GM21619 (cell line): ENCODE data around the gene PUDP.

ENCODE experiments used
- ATAC-seq: cut with Tn5 transposase; IDR thresholded peaks from one replicate; pipeline ENCODE4 v1.9.1; 2021; ENCODE audit not compliant: unreplicated experiment

The PUDP gene

GRCh38 chrX:7076245-7076661 lies 71.7 kb downstream of the PUDP start:
- ATAC-seq = no peak

DNA sequence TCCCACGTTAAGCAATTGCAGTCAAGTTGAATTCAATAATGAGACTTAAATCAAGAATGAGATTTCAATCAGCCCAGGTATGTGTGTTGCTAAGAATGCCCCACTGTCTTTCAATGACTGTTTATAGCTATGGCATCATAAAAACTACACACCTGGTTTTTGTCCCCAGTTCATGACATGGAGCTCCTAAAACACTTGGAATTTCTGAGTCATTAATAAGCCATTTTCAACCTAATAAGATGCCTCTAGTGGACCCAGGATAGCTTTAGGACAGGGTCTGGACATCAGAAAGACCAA lies 73.1 kb downstream of the PUDP start:
- ATAC-seq = no peak

GRCh38 chrX:7074148-7074907 lies 73.6 kb downstream of the PUDP start:
- no peak for ATAC-seq

GRCh38 chrX:7073336-7073735 lies 74.6 kb downstream of the PUDP start:
- ATAC-seq = no peak

DNA sequence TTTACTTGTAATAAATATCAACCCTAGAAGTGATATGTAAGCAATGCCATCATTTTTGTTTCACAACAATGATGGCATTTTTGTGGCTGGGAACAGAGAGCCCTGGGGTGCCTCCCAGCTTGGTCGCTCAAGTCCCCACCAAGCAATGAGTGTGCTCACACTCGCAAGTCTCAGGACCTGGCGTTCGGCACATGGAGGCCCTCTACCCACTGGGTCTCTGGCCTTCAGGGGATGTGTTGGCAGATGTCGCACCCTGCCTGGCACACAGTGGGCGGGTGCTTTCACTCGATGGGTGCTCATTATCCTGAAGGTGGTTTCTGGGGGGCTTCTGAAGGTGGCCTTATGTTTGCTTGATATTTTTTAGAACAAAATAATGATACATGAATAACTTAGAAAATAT lies 75.1 kb downstream of the PUDP start:
- no peak for ATAC-seq

GRCh38 chrX:7071390-7071789 lies 76.6 kb downstream of the PUDP start:
- ATAC-seq = no peak

DNA sequence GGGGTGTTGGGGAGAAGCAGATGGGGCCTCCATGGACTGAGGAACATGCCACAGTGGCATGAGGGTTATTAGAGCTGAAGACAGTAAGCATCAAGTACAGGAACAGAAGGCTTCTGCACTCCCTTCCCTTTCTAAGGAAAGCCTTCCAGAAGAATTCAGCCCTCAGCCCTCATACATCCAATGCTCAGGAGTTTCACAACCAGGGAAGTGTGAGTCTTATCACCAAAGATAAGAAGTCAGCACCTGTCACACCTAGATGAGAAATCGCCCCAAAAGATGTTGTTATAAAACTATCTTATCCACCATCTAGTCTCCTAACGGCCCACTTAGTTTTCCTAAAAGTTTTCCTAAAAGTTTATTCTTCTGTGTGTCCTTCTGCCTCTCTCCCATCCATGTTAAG lies 78.4 kb downstream of the PUDP start:
- ATAC-seq = no peak

GRCh38 chrX:7068939-7069367 lies 79.0 kb downstream of the PUDP start:
- peak; percentile 44 for ATAC-seq

- no peak for ATAC-seq
Observed at GRCh38 chrX:7067256-7067655, 80.7 kb downstream of the PUDP start.

DNA sequence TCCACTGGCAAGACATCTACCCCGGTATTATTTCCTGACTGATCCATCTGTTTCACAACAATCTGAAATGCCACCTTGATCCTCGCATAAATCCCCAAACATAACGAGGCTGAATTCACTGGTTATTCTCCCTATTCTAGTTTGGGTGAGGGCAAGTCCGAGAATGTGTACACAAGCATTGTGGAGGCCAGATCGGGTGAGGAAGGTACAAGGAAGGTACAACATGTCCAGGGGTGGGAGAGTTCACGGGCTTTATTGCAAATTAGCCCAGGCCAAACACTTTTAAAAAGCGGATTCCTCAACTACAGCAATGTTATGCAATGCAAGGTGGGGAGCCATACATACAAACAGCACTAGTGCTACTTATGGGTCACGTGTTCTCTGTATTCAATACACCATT lies 82.5 kb downstream of the PUDP start:
- no peak for ATAC-seq

DNA sequence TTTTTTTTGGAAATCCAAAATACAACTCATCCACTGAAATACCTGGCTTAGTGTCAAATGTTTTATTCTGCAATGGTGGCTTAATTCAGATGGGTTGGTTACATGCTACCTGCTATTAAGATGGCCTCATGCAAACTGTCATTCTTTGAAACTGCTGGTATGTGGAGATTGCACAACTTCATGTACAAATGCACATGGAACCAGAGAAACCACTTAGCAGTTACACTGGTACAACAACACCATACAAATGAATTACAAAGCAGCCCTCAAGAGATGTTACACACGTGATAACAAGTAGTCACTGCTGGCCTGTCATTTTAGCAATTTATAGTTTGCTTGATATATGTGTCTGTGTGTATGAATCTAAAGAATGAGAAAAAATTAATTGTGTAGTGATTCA lies 85.0 kb downstream of the PUDP start:
- no peak for ATAC-seq

DNA sequence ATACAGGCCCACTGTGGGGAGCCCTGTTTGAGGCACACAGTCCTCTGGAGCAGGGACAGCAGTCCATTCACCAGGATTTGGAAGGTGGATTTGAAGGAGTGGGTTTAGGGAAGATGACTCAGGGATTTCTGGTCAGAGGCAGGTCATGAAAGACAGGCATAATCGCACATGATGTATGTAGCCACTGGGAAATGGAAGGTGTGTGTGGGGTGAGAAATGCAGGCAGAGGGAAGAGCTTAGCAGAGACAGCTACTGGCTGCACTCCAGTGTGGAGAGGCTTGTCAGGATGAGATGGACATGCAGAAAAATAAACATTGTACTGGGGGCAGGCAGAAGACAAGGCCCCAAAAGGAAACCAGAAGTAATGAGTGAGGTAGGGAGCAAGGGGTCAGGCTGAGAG lies 85.7 kb downstream of the PUDP start:
- ATAC-seq = no peak

GRCh38 chrX:7061429-7061828 lies 86.5 kb downstream of the PUDP start:
- ATAC-seq = no peak

DNA sequence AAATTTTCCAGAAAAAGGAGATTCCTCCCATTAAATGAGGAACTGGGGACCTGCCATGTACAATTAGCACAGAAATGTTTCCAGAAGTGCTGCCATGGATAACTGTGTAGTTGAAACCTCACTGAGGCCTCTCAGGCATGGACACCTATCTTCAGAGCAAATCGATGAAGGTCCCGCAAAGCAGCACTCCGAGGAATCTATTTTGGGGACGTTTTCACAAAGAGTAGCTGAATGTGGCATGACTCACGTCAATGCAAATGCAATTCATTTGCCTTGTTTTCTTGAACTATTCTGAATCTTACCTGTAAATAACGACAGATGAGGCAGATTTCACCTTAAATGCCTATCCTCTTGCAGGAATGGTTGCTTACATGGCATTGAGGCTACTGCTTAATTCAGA lies 87.5 kb downstream of the PUDP start:
- ATAC-seq = no peak

DNA sequence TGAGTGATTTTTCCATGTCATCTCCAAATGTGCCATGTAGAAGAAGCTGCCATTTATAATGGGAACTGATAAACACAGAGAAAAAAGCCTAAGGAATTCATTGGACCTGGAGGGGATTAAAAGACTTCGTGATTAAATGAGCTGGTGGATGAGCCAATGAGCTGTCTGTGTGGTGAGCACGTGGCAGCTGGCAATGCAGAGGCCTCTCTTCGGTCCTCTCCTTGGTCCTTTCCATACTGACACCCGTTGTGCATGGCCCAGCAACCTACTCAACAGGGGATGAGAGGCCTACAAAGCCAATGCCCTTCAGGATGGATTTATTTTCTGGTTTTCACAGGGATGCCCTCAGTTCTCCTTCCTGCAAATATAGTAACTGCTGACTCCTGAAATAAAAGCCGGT lies 88.1 kb downstream of the PUDP start:
- no peak for ATAC-seq

GRCh38 chrX:7059214-7059838 lies 88.6 kb downstream of the PUDP start:
- ATAC-seq = peak; percentile 92

- no peak for ATAC-seq
Observed at GRCh38 chrX:7055386-7056137, 92.4 kb downstream of the PUDP start.

GRCh38 chrX:7054219-7055216 lies 93.4 kb downstream of the PUDP start:
- ATAC-seq = no peak

DNA sequence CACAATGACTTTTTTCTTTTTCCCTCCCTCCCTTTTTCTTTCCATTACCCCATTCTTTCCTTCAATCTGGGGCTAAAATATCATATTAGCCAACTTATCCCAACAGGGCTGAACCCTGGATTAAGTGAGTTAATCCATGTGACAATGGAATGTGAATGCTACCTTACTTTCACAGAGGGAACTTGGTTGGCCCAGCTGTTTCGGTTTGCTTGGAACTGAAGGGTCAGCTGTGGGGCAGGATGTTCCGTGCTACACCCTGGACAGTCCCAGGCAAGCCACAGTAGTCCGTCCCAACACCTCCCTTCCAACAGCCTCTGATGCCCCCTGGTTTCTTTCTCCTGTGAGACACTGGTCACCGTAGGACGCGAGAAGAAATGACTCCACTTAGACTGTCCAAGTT lies 95.4 kb downstream of the PUDP start:
- ATAC-seq = no peak

DNA sequence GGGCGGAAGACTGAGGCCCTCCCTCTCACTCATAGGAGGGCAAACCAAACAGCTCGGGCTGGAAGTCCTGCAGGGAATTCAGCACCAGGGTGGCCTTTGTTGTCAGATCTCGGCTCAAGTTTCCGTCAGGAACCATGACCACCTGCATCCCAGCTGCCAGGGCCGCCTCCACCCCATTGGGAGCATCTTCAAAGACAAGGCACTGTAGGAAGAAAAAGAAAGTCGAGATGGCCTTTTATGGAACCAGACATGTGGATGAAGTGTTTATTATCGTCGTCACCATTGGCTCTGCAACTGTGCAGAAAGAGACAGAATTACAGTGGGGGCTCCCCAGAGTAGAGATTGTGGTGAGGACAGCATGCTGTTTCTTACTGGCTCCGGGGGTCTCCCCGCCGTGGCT lies 97.7 kb downstream of the PUDP start:
- ATAC-seq = no peak

DNA sequence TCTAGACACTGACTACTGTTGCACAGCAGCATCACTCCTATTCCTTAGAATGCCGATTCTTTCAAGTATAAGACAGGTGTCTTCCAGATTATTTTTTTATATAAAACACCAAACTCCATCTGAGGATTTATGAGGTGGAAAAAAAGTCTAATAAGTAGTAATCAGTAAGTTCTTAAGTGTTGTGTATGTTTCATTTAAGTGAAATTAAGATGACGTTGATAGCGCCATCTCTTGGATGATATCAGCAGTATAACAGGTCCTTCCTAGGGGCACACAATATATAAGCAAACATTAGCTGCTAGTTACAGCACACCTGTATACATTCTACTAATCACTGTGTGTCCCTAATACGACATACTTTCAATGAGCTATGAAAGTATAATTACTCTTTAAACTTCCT lies 100.0 kb downstream of the PUDP start:
- no peak for ATAC-seq
